Measurements from ENCODE around the gene ZMIZ1.
A peak's percentile ranks its signal among the peaks of the same experiment; 100 is the strongest.
"Not testable (repeated sequence)": the region's sequence is repeated elsewhere in the genome, so short reads cannot be mapped to it uniquely, and the experiment has no call there.

ZMIZ1 gene

GRCh38 chr10:79323602-79324001 is 254.8 kb downstream of the ZMIZ1 start:
- DNase-seq (ENCODE audit: low read depth), result no peak

- no peak for DNase-seq (ENCODE audit: low read depth)
Measured at GRCh38 chr10:79324032-79324695, 255.4 kb downstream of the ZMIZ1 start.

- DNase-seq (ENCODE audit: low read depth), result no peak
Measured at GRCh38 chr10:79326361-79327089, 257.8 kb downstream of the ZMIZ1 start.

- no peak for DNase-seq (ENCODE audit: low read depth)
Measured at GRCh38 chr10:79327090-79327457, 258.3 kb downstream of the ZMIZ1 start.

- no peak for DNase-seq (ENCODE audit: low read depth)
Measured at GRCh38 chr10:79328147-79328701, 259.5 kb downstream of the ZMIZ1 start.

GRCh38 chr10:79328737-79329504 is 260.2 kb downstream of the ZMIZ1 start:
- DNase-seq (ENCODE audit: low read depth), result peak; percentile 58

- DNase-seq (ENCODE audit: low read depth), result no peak
Measured at GRCh38 chr10:79329529-79329928, 260.8 kb downstream of the ZMIZ1 start.

- DNase-seq (ENCODE audit: low read depth), result no peak
Measured at GRCh38 chr10:79331226-79331625, 262.5 kb downstream of the ZMIZ1 start.

GRCh38 chr10:79331709-79332108 is 262.9 kb downstream of the ZMIZ1 start:
- peak; percentile 52 for DNase-seq (ENCODE audit: low read depth)

- not testable (repeated sequence) for DNase-seq (ENCODE audit: low read depth)
Measured at GRCh38 chr10:79332610-79333315, 264.0 kb downstream of the ZMIZ1 start.

- peak; percentile 50 for DNase-seq (ENCODE audit: low read depth)
Measured at GRCh38 chr10:79333513-79333912, 264.7 kb downstream of the ZMIZ1 start.

- no peak for DNase-seq (ENCODE audit: low read depth)
Measured at GRCh38 chr10:79334573-79334972, 265.8 kb downstream of the ZMIZ1 start.

GRCh38 chr10:79335094-79335469 is 266.3 kb downstream of the ZMIZ1 start:
- DNase-seq (ENCODE audit: low read depth), result no peak

GRCh38 chr10:79335470-79336235 is 266.9 kb downstream of the ZMIZ1 start:
- no peak for DNase-seq (ENCODE audit: low read depth)

GRCh38 chr10:79336276-79336675 is 267.5 kb downstream of the ZMIZ1 start:
- no peak for DNase-seq (ENCODE audit: low read depth)

GRCh38 chr10:79336739-79337138 is 268.0 kb downstream of the ZMIZ1 start:
- no peak for DNase-seq (ENCODE audit: low read depth)

GRCh38 chr10:79337783-79338469 is 269.2 kb downstream of the ZMIZ1 start:
- not testable (repeated sequence) for DNase-seq (ENCODE audit: low read depth)

GRCh38 chr10:79339266-79339665 is 270.5 kb downstream of the ZMIZ1 start:
- DNase-seq (ENCODE audit: low read depth), result no peak

- no peak for DNase-seq (ENCODE audit: low read depth)
Measured at GRCh38 chr10:79340646-79341244, 272.0 kb downstream of the ZMIZ1 start.

- no peak for DNase-seq (ENCODE audit: low read depth)
Measured at GRCh38 chr10:79342295-79342761, 273.6 kb downstream of the ZMIZ1 start.

Measured in amniotic epithelial cell (primary cell).